Esophagus squamous epithelium (tissue), 5 donors: ENCODE data around the gene CCKAR. TPM values are rescaled to one million over a fixed set of nuclear protein-coding genes. Genes with fewer than 3 reads are reported as not detected.

Experiments
- DNase-seq: peaks from one replicate; lab custom pipeline; 2025; lab: John Stamatoyannopoulos, UW
- H3K27ac ChIP-seq, 4 donors: fragments of 200-600 bp; sonication (generic); one replicate each; pipeline ENCODE4 v1.5.1; 2016 to 2019; ENCODE audit warnings: mild to moderate bottlenecking in 1 of 4
- H3K27me3 ChIP-seq, 4 donors: fragments of 200-600 bp; sonication (generic); 1 replicate in 3 of 4; 2 replicates in 1 of 4; pipeline versions ENCODE4 v1.5.1 to v1.6.0; 2017 to 2021; ENCODE audit warnings: antibody characterized with exemption in 1 of 4
- H3K36me3 ChIP-seq, 3 donors: fragments of 200-600 bp; sonication (generic); one replicate each; pipeline ENCODE4 v1.5.1; 2016 to 2019
- H3K4me1 ChIP-seq, 3 donors: fragments of 200-600 bp; sonication (generic); one replicate each; pipeline ENCODE4 v1.5.1; 2017 to 2019
- H3K4me3 ChIP-seq, 4 donors: fragments of 200-600 bp; sonication (generic); 1 replicate in 3 of 4; 2 replicates in 1 of 4; pipeline ENCODE4 v1.5.1; 2016 to 2019; ENCODE audit warnings: mild to moderate bottlenecking in 2 of 4, moderate library complexity in 1 of 4
- H3K9me3 ChIP-seq, 3 donors: fragments of 200-600 bp; sonication (generic); one replicate each; pipeline ENCODE4 v1.5.1; 2016 to 2019
- CTCF ChIP-seq, 6 experiments: fragments of 450-650 bp in 4 of 6; fragments of 200-600 bp in 2 of 6; sonication (generic) in 2 of 6; IDR thresholded peaks; one replicate each; pipeline ENCODE4 v1.5.1; 2016 to 2019; ENCODE audit warnings: antibody characterized with exemption in 6 of 6, mild to moderate bottlenecking in 4 of 6, moderate library complexity in 4 of 6
- POLR2A ChIP-seq, 4 donors: fragments of 450-650 bp; IDR thresholded peaks; one replicate each; pipeline ENCODE4 v1.6.1; 2017; ENCODE audit warnings: antibody characterized with exemption in 4 of 4, mild to moderate bottlenecking in 4 of 4, moderate library complexity in 3 of 4
- WGBS, 2 donors: methylation state at CpG; one replicate each; pipeline ENCODE4 v1.1.5; 2018; 5-methylcytosine and 5-hydroxymethylcytosine counted together
- intact Hi-C: fragments of 100-400 bp; cut with DNase I; formaldehyde crosslinking; loops from one replicate; pipeline ENCODE4 v1.15.0; 2022
- total RNA-seq, 4 donors: library from RNA; depleted of rRNA; stranded (reverse); fragments of >200 nt; gene quantifications; one replicate each; pipeline ENCODE4 v1.1.0, GENCODE V29; 2016
- donor health status: DM: yes; HTN: yes; CAD: no.

Gene CCKAR
- total RNA-seq, result not detected

- Histone ChIP-seq H3K9me3 (no peaks in the 10 kb centered on the region), H3K36me3 (no peaks in the 10 kb centered on the region), H3K4me3 (no peak within 1 kb of the TSS), H3K27ac (no peak within 1 kb of the TSS), H3K4me1 (no peaks in the 10 kb centered on the region), H3K27me3 (peaks cover 0 to 62% (median 0%) of the 10 kb centered on the region in 4 donors)
- intact Hi-C loops, result no loop called here
- WGBS, 2 donors, result 77 to 79% methylated on average over 17 to 21 of the region's 24 CpGs
- no peak for DNase-seq
- TF ChIP-seq CTCF (IDR thresholded peaks at IDR 0.05) (no peak), POLR2A (IDR thresholded peaks at IDR 0.05) (no peak)
These were observed at the start of gene CCKAR for GRCh38 chr4:26490111-26490959. Gene CCKAR, minus strand, starts transcription at chr4:26490484. Its CDS starts 217 bp downstream, at chr4:26490267.

- H3K4me1 ChIP-seq, result peaks cover 0 to 6% (median 0%) of the 10 kb centered on the region in 3 donors
- DNase-seq, result no peak
- TF ChIP-seq CTCF (IDR thresholded peaks at IDR 0.05), result no peak
- no peak for TF ChIP-seq POLR2A (IDR thresholded peaks at IDR 0.05)
- no peak overlapping the region for H3K27ac ChIP-seq
- WGBS, 2 donors, result 78% methylated on average over 2 of the region's 2 CpGs; no CpG with 5 or more reads in 1 of the 2 donors
- intact Hi-C loops, result no loop called here
- H3K36me3 ChIP-seq, result no peaks in the 10 kb centered on the region
- peaks cover 0 to 8% (median 0%) of the 10 kb centered on the region in 4 donors for H3K27me3 ChIP-seq
- H3K9me3 ChIP-seq, result no peaks in the 10 kb centered on the region
- H3K4me3 ChIP-seq, result no peak overlapping the region
These were observed 43.4 kb upstream of the CCKAR start for GRCh38 chr4:26533685-26534084.

GRCh38 chr4:26531491-26532116 lies 41.3 kb upstream of the CCKAR start:
- DNase-seq, result no peak
- 26 to 35% methylated on average over 5 of the region's 5 CpGs for WGBS, 2 donors
- Histone ChIP-seq H3K27me3 (peaks cover 0 to 8% (median 0%) of the 10 kb centered on the region in 4 donors), H3K36me3 (no peaks in the 10 kb centered on the region), H3K9me3 (no peaks in the 10 kb centered on the region), H3K4me1 (peaks cover 0 to 6% (median 0%) of the 10 kb centered on the region in 3 donors), H3K27ac (no peak overlapping the region), H3K4me3 (no peak overlapping the region)
- no peak for TF ChIP-seq CTCF (IDR thresholded peaks at IDR 0.05)
- intact Hi-C loops, result no loop called here

GRCh38 chr4:26530099-26530498 lies 39.8 kb upstream of the CCKAR start:
- intact Hi-C loops, result no loop called here
- no peak for TF ChIP-seq POLR2A (IDR thresholded peaks at IDR 0.05)
- no peak for TF ChIP-seq CTCF (IDR thresholded peaks at IDR 0.05)
- H3K4me1 ChIP-seq, result peaks cover 0 to 6% (median 0%) of the 10 kb centered on the region in 3 donors
- H3K27ac ChIP-seq, result no peak overlapping the region
- WGBS, 2 donors, result 60 to 71% methylated on average over 1 to 5 of the region's 5 CpGs
- DNase-seq, result no peak
- no peak overlapping the region for H3K4me3 ChIP-seq
- no peaks in the 10 kb centered on the region for H3K9me3 ChIP-seq
- H3K36me3 ChIP-seq, result no peaks in the 10 kb centered on the region
- peaks cover 0 to 19% (median 0%) of the 10 kb centered on the region in 4 donors for H3K27me3 ChIP-seq

- intact Hi-C loops, result no loop called here
These were observed 39.2 kb upstream of the CCKAR start for GRCh38 chr4:26529479-26529878.

More at GRCh38 chr4:26529479-26529878, 39.2 kb upstream of the CCKAR start:
- Histone ChIP-seq H3K27me3 (peaks cover 0 to 25% (median 0%) of the 10 kb centered on the region in 4 donors), H3K4me1 (peaks cover 0 to 6% (median 0%) of the 10 kb centered on the region in 3 donors), H3K9me3 (no peaks in the 10 kb centered on the region), H3K36me3 (no peaks in the 10 kb centered on the region), H3K4me3 (no peak overlapping the region), H3K27ac (no peak overlapping the region)
- 60 to 65% methylated on average over 5 of the region's 5 CpGs for WGBS, 2 donors
- no peak for DNase-seq
- no peak for TF ChIP-seq POLR2A (IDR thresholded peaks at IDR 0.05)
- TF ChIP-seq CTCF (IDR thresholded peaks at IDR 0.05), result no peak
